ENCODE results near the gene DYRK1A. TPM values are rescaled to one million over a fixed set of nuclear protein-coding genes. Genes with fewer than 3 reads are reported as not detected.
A peak's percentile ranks its signal among the peaks of the same experiment; 100 is the strongest.
"Not testable (repeated sequence)": the region's sequence is repeated elsewhere in the genome, so short reads cannot be mapped to it uniquely, and the experiment has no call there.

Gene DYRK1A
- total and polyA plus RNA-seq, 2 experiments from 2014 or later, result 4.2 to 61.7 TPM

- no peak overlapping the region for H3K27ac ChIP-seq
- H3K27me3 ChIP-seq, result no peaks in the 10 kb centered on the region
- no peaks in the 10 kb centered on the region for H3K36me3 ChIP-seq
- H3K9me3 ChIP-seq (ENCODE audit: low read depth), result no peaks in the 10 kb centered on the region
- DNase-seq (ENCODE audit: low read depth in 1 of 2, low spot score in 1 of 2), result no peak
- TF ChIP-seq CTCF (IDR thresholded peaks at IDR 0.05; ENCODE audit: low read depth, low read length), result no peak
- no peaks in the 10 kb centered on the region for H3K4me1 ChIP-seq (ENCODE audit: low read depth)
- no peak overlapping the region for H3K4me3 ChIP-seq
Observed at GRCh38 chr21:37520801-37521200, 154.2 kb downstream of the DYRK1A start.

DNA sequence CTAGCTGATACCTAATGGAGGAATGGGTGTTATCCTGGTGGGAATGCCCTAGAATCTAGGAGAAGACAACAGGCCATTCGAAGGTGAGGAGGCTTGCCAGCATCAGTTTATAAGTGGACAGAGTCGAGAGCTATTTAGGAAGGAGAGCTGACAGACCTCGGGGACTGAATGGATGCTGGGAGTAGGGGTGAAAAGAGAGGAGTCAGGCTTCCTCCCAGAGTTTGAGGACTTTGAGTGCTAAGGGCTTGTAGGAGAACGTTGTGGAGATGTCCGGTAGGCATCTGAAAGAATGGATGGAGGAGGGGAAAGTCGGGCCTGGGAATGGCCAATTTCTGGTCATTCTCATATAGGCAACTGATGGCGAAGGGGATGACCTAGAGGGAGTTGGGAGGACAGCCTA, 155.1 kb downstream of the DYRK1A start:
- no peak overlapping the region for H3K4me3 ChIP-seq
- no peaks in the 10 kb centered on the region for H3K36me3 ChIP-seq
- no peaks in the 10 kb centered on the region for H3K4me1 ChIP-seq (ENCODE audit: low read depth)
- no peak for TF ChIP-seq CTCF (IDR thresholded peaks at IDR 0.05; ENCODE audit: low read depth, low read length)
- no peak overlapping the region for H3K27ac ChIP-seq
- H3K27me3 ChIP-seq, result no peaks in the 10 kb centered on the region
- no peak for DNase-seq (ENCODE audit: low read depth in 1 of 2, low spot score in 1 of 2)
- H3K9me3 ChIP-seq (ENCODE audit: low read depth), result no peaks in the 10 kb centered on the region

GRCh38 chr21:37522641-37523295, 156.2 kb downstream of the DYRK1A start:
- no peak for DNase-seq (ENCODE audit: low read depth in 1 of 2, low spot score in 1 of 2)
- Histone ChIP-seq H3K4me1 (ENCODE audit: low read depth) (no peaks in the 10 kb centered on the region), H3K27ac (no peak overlapping the region), H3K9me3 (ENCODE audit: low read depth) (no peaks in the 10 kb centered on the region), H3K36me3 (no peaks in the 10 kb centered on the region), H3K27me3 (no peaks in the 10 kb centered on the region), H3K4me3 (no peak overlapping the region)
- no peak for TF ChIP-seq CTCF (IDR thresholded peaks at IDR 0.05; ENCODE audit: low read depth, low read length)

DNA sequence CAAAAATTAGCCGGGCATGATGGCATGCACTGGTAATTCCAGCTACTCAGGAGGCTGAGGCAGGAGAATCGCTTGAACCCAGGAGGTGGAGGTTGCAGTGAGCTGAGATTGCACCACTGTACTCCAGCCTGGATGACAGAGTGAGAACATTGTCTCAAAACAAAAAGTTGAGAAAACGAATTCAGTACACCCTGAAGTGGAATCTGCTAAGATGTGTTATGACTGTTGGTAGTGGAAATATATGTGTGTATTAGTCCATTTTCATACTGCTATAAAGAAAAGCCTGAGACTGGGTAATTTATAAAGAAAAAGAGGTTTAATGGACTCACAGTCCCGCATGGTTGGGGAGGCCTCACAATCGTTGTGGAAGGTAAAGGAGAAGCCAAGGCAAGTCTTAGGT, 158.4 kb downstream of the DYRK1A start:
- not testable (repeated sequence) for H3K4me1 ChIP-seq (ENCODE audit: low read depth); H3K36me3 ChIP-seq; H3K9me3 ChIP-seq (ENCODE audit: low read depth); H3K4me3 ChIP-seq; H3K27ac ChIP-seq; DNase-seq (ENCODE audit: low read depth in 1 of 2, low spot score in 1 of 2); H3K27me3 ChIP-seq

GRCh38 chr21:37525810-37526209, 159.2 kb downstream of the DYRK1A start:
- Histone ChIP-seq H3K4me1 (ENCODE audit: low read depth) (peaks cover 4% of the 10 kb centered on the region), H3K9me3 (ENCODE audit: low read depth) (no peaks in the 10 kb centered on the region), H3K36me3 (no peaks in the 10 kb centered on the region), H3K27ac (no peak overlapping the region), H3K27me3 (no peaks in the 10 kb centered on the region), H3K4me3 (no peak overlapping the region)
- DNase-seq (ENCODE audit: low read depth in 1 of 2, low spot score in 1 of 2), result peak in 1 of 2 donors; percentile 42
- TF ChIP-seq CTCF (IDR thresholded peaks at IDR 0.05; ENCODE audit: low read depth, low read length), result no peak

- DNase-seq (ENCODE audit: low read depth in 1 of 2, low spot score in 1 of 2), result no peak
- no peak overlapping the region for H3K27ac ChIP-seq
- H3K27me3 ChIP-seq, result no peaks in the 10 kb centered on the region
- H3K36me3 ChIP-seq, result no peaks in the 10 kb centered on the region
- peaks cover 12% of the 10 kb centered on the region for H3K4me1 ChIP-seq (ENCODE audit: low read depth)
- no peak overlapping the region for H3K4me3 ChIP-seq
- TF ChIP-seq CTCF (IDR thresholded peaks at IDR 0.05; ENCODE audit: low read depth, low read length), result no peak
- no peaks in the 10 kb centered on the region for H3K9me3 ChIP-seq (ENCODE audit: low read depth)
Observed at GRCh38 chr21:37527103-37527502, 160.5 kb downstream of the DYRK1A start.

Data from cardiac muscle cell (in vitro differentiated cells and primary cell).